ENCODE data around the gene IPO13.

IPO13 gene

GRCh38 chr1:43953361-43953760, 6.6 kb downstream of the IPO13 start:
- Histone ChIP-seq H3K4me1 (ENCODE audit: insufficient read depth, insufficient read length) (peaks cover 3% of the 10 kb centered on the region), H3K9ac (ENCODE audit: insufficient read length, low read depth) (no peak overlapping the region), H3K36me3 (ENCODE audit: insufficient read depth, insufficient read length, low read length) (peaks cover 53% of the 10 kb centered on the region), H3K9me3 (ENCODE audit: insufficient read depth, low read length) (no peaks in the 10 kb centered on the region), H3K4me3 (ENCODE audit: insufficient read length, low read depth) (no peak overlapping the region), H3K27me3 (ENCODE audit: insufficient read depth, insufficient read length) (no peaks in the 10 kb centered on the region)
- no peak for DNase-seq (ENCODE audit: low read depth, low spot score)
- TF ChIP-seq YY1 (IDR thresholded peaks at IDR 0.05; ENCODE audit: insufficient read depth, insufficient read length) = no peak
- TF ChIP-seq ZNF274 (IDR thresholded peaks at IDR 0.05; ENCODE audit: low read depth, low read length) = no peak
- TF ChIP-seq SUZ12 (IDR thresholded peaks at IDR 0.05; ENCODE audit: extremely low read depth, insufficient read depth, insufficient read length) = no peak

GRCh38 chr1:43954036-43954435, 7.3 kb downstream of the IPO13 start:
- Histone ChIP-seq H3K4me3 (ENCODE audit: insufficient read length, low read depth) (no peak overlapping the region), H3K9ac (ENCODE audit: insufficient read length, low read depth) (no peak overlapping the region), H3K4me1 (ENCODE audit: insufficient read depth, insufficient read length) (no peaks in the 10 kb centered on the region), H3K9me3 (ENCODE audit: insufficient read depth, low read length) (no peaks in the 10 kb centered on the region), H3K36me3 (ENCODE audit: insufficient read depth, insufficient read length, low read length) (peaks cover 55% of the 10 kb centered on the region), H3K27me3 (ENCODE audit: insufficient read depth, insufficient read length) (no peaks in the 10 kb centered on the region)
- TF ChIP-seq YY1 (IDR thresholded peaks at IDR 0.05; ENCODE audit: insufficient read depth, insufficient read length) (no peak), SUZ12 (IDR thresholded peaks at IDR 0.05; ENCODE audit: extremely low read depth, insufficient read depth, insufficient read length) (no peak), ZNF274 (IDR thresholded peaks at IDR 0.05; ENCODE audit: low read depth, low read length) (no peak)
- no peak for DNase-seq (ENCODE audit: low read depth, low spot score)

- Histone ChIP-seq H3K27me3 (ENCODE audit: insufficient read depth, insufficient read length) (no peaks in the 10 kb centered on the region), H3K9ac (ENCODE audit: insufficient read length, low read depth) (no peak overlapping the region), H3K4me3 (ENCODE audit: insufficient read length, low read depth) (no peak overlapping the region), H3K9me3 (ENCODE audit: insufficient read depth, low read length) (no peaks in the 10 kb centered on the region), H3K36me3 (ENCODE audit: insufficient read depth, insufficient read length, low read length) (peaks cover 55% of the 10 kb centered on the region), H3K4me1 (ENCODE audit: insufficient read depth, insufficient read length) (no peaks in the 10 kb centered on the region)
- DNase-seq (ENCODE audit: low read depth, low spot score) = no peak
- TF ChIP-seq SUZ12 (IDR thresholded peaks at IDR 0.05; ENCODE audit: extremely low read depth, insufficient read depth, insufficient read length) (no peak), YY1 (IDR thresholded peaks at IDR 0.05; ENCODE audit: insufficient read depth, insufficient read length) (no peak), ZNF274 (IDR thresholded peaks at IDR 0.05; ENCODE audit: low read depth, low read length) (no peak)
Observed at GRCh38 chr1:43956234-43956633, 9.5 kb downstream of the IPO13 start.

GRCh38 chr1:43957407-43958040, 10.8 kb downstream of the IPO13 start:
- no peaks in the 10 kb centered on the region for H3K9me3 ChIP-seq (ENCODE audit: insufficient read depth, low read length)
- no peaks in the 10 kb centered on the region for H3K4me1 ChIP-seq (ENCODE audit: insufficient read depth, insufficient read length)
- H3K4me3 ChIP-seq (ENCODE audit: insufficient read length, low read depth) = no peak overlapping the region
- no peaks in the 10 kb centered on the region for H3K27me3 ChIP-seq (ENCODE audit: insufficient read depth, insufficient read length)
- H3K36me3 ChIP-seq (ENCODE audit: insufficient read depth, insufficient read length, low read length) = peaks cover 64% of the 10 kb centered on the region
- no peak overlapping the region for H3K9ac ChIP-seq (ENCODE audit: insufficient read length, low read depth)
- DNase-seq (ENCODE audit: low read depth, low spot score) = no peak
- TF ChIP-seq ZNF274 (IDR thresholded peaks at IDR 0.05; ENCODE audit: low read depth, low read length) = no peak
- no peak for TF ChIP-seq YY1 (IDR thresholded peaks at IDR 0.05; ENCODE audit: insufficient read depth, insufficient read length)
- TF ChIP-seq SUZ12 (IDR thresholded peaks at IDR 0.05; ENCODE audit: extremely low read depth, insufficient read depth, insufficient read length) = no peak

- Histone ChIP-seq H3K36me3 (ENCODE audit: insufficient read depth, insufficient read length, low read length) (peaks cover 74% of the 10 kb centered on the region), H3K4me1 (ENCODE audit: insufficient read depth, insufficient read length) (no peaks in the 10 kb centered on the region), H3K9me3 (ENCODE audit: insufficient read depth, low read length) (no peaks in the 10 kb centered on the region), H3K9ac (ENCODE audit: insufficient read length, low read depth) (no peak overlapping the region), H3K27me3 (ENCODE audit: insufficient read depth, insufficient read length) (no peaks in the 10 kb centered on the region), H3K4me3 (ENCODE audit: insufficient read length, low read depth) (no peak overlapping the region)
- no peak for DNase-seq (ENCODE audit: low read depth, low spot score)
- TF ChIP-seq YY1 (IDR thresholded peaks at IDR 0.05; ENCODE audit: insufficient read depth, insufficient read length) (no peak), SUZ12 (IDR thresholded peaks at IDR 0.05; ENCODE audit: extremely low read depth, insufficient read depth, insufficient read length) (no peak), ZNF274 (IDR thresholded peaks at IDR 0.05; ENCODE audit: low read depth, low read length) (no peak)
Observed at GRCh38 chr1:43958351-43959255, 11.9 kb downstream of the IPO13 start.

GRCh38 chr1:43960798-43961197, 14.0 kb downstream of the IPO13 start:
- H3K9ac ChIP-seq (ENCODE audit: insufficient read length, low read depth) = no peak overlapping the region
- no peaks in the 10 kb centered on the region for H3K27me3 ChIP-seq (ENCODE audit: insufficient read depth, insufficient read length)
- no peaks in the 10 kb centered on the region for H3K4me1 ChIP-seq (ENCODE audit: insufficient read depth, insufficient read length)
- peaks cover 86% of the 10 kb centered on the region for H3K36me3 ChIP-seq (ENCODE audit: insufficient read depth, insufficient read length, low read length)
- no peak for DNase-seq (ENCODE audit: low read depth, low spot score)
- no peak overlapping the region for H3K4me3 ChIP-seq (ENCODE audit: insufficient read length, low read depth)
- TF ChIP-seq SUZ12 (IDR thresholded peaks at IDR 0.05; ENCODE audit: extremely low read depth, insufficient read depth, insufficient read length) (no peak), YY1 (IDR thresholded peaks at IDR 0.05; ENCODE audit: insufficient read depth, insufficient read length) (no peak), ZNF274 (IDR thresholded peaks at IDR 0.05; ENCODE audit: low read depth, low read length) (no peak)
- H3K9me3 ChIP-seq (ENCODE audit: insufficient read depth, low read length) = no peaks in the 10 kb centered on the region

- no peak overlapping the region for H3K4me3 ChIP-seq (ENCODE audit: insufficient read length, low read depth)
- H3K9ac ChIP-seq (ENCODE audit: insufficient read length, low read depth) = no peak overlapping the region
- no peaks in the 10 kb centered on the region for H3K9me3 ChIP-seq (ENCODE audit: insufficient read depth, low read length)
- no peak for DNase-seq (ENCODE audit: low read depth, low spot score)
- H3K36me3 ChIP-seq (ENCODE audit: insufficient read depth, insufficient read length, low read length) = peaks cover 87% of the 10 kb centered on the region
- no peaks in the 10 kb centered on the region for H3K27me3 ChIP-seq (ENCODE audit: insufficient read depth, insufficient read length)
- TF ChIP-seq SUZ12 (IDR thresholded peaks at IDR 0.05; ENCODE audit: extremely low read depth, insufficient read depth, insufficient read length) (no peak), ZNF274 (IDR thresholded peaks at IDR 0.05; ENCODE audit: low read depth, low read length) (no peak), YY1 (IDR thresholded peaks at IDR 0.05; ENCODE audit: insufficient read depth, insufficient read length) (no peak)
- H3K4me1 ChIP-seq (ENCODE audit: insufficient read depth, insufficient read length) = no peaks in the 10 kb centered on the region
Observed at GRCh38 chr1:43961692-43962091, 14.9 kb downstream of the IPO13 start.

Measured in NT2/D1 (cell line).